Measurements from ENCODE around the gene TECPR1.

The TECPR1 gene

DNA sequence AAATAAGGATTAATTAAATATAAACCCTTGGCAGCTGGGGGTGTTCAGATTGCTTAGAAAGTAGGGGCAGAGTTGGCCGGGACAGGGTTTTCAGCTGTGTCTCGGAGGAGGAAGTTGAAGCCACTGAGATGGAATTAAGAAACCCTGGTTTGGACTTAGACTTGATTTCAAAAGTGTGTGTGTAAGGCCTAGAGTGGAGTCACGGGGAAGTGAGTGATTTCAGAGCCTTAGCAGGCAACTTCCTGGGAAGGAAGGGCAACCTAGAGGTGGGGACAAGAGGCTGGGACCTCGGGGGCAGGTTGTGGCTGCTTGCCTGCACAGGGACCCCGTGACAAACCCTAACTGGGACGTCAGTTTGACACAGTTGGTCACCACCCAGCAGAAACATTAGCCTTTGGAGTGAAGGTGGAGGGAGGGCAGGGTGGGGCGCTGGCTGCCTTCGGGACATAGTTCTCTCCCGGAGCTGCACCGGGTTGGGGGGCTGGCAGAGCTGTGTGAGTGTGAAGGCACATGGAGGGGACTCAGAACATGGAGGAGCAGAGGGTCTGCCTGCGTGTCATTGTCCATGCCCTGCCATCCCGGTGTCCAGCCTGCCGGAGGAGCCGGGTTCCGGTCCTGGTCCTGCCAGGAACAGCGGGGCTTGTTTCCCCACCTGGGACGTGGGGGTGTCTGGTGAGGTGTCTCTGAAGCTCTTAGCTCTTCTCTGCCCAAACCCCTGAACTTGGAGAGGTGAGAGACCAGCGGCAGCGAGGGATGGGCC is 31.3 kb upstream of the TECPR1 start:
- FAIRE-seq = no peak

DNA sequence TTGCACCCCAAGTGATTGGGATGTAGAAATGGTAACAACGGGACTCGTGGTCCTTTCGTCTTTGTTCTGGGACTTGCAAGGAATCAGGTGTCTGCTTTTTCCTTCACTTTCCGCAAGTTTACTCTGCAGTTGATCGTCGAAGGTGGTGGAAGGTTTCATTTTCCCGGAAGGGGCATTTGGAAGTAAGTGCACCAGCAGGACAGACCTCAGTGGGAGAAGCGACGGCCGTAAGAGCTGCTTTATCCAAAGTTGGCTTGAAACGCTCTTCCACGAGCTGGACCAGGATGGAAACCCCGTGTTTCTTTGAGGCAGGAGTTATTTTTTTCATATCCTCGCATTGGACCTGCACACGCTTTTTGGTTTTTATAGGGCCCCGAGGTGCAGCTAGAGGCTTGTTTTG is 30.7 kb upstream of the TECPR1 start:
- FAIRE-seq = no peak

DNA sequence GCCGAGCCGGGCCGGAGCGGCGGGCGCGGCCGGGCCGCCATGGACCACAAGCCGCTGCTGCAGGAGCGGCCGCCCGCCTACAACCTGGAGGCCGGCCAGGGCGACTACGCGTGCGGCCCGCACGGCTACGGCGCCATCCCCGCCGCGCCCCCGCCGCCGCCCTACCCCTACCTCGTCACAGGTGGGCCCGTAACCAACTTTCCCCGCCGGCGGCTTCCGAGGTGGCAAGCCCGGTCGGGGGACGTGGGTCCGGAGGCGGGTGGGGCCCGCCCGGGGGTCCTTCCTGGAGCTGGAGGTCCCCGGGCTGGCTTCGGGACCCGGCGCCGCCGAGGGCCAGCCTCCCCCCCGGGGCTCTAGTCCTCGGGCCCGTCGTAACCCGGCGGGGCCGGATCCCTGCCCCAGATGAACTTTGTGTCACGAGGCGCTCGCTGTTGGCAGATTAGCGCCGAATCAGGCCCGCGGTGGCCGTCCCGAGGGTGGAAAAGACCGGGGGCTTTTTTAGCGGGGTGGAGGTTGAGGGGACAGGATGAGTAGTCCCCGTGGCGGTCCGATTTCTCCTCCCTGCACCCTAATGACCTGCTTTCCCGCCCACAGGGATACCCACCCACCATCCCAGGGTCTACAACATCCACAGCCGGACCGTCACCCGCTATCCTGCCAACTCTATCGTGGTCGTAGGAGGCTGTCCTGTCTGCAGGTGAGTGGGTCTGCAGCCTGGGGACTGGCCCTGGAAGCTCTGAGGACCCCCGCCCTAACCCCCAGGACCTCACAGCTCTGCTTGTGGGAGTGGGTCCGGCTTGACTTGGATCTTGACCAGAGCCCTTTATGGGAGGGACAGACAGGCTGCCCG is 29.9 kb upstream of the TECPR1 start:
- FAIRE-seq = no peak

DNA sequence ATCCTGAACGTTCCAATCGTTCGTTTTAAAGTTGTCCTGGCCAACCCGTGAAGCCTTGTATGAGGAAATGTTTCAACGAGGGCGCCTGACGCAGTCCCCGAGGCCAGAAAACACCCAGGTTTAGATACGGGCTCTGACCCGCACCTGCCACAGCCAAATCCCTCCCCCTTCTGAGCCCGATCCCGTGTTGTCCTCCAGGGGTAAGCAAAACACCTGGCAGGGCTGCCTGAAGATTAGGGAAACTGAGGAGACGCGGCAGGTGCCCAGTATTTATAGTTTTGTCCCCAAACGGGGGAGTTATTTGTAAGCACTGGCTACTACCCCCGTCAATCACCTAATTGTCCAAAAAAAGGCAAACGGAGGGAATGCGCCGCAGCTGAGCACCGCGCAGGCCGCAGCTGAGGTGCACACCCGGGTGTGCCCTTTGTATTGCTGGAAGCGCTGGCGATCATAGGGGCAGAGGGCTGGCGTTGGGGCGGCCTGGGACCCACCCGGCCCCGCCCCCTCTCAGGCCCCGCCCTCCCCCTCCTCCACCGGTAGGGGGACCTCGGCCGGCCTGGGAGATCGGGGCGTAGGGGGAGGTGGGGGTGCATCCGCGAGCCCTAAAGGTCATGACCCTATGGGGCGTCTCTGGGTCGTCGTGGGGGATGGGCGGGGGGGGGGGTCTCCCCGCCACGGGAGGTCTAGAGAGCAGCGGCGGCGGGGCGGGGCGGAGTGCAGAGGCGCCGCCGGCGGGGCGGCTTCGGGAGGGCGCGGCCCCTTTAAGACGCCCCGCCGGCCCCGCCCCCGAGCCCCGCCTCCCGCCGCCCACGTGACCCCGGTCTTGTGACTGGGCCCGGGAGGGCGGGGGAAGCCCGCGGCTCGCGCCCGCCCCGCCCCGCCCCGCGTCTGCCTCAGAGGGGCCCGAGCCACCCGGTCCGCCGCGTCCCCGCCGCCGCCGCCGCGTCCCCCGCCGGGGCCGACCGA is 29.0 kb upstream of the TECPR1 start, which contains the start of gene BRI3:
Gene BRI3, plus strand, starts transcription at position 896 of the 966 bp plus-strand sequence. CDS start 110 bp downstream, outside the sequence.
- no peak for FAIRE-seq

- no peak for FAIRE-seq
Observed at GRCh38 chr7:98280296-98280695, 28.3 kb upstream of the TECPR1 start.

DNA sequence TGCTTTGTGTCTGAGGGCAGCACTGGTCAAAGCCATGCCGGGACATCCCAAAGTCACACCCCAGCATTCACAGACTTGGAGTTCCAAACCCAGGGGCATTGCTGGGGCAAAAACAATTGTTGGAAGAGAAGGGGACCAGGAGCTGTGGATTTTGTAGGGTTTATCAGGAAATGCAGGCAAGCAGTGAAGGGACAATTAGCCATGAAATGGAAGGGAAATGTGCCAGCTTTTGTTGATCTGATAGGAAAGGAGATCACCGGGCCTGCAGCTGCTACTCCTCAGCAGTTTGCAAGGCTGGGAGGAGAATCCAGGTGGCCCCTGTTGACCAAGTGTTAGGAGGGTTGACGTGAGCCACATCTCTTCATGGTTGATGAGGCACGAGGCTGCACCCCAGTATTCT is 26.9 kb upstream of the TECPR1 start:
- no peak for FAIRE-seq

GRCh38 chr7:98278408-98278807 is 26.4 kb upstream of the TECPR1 start:
- FAIRE-seq = no peak

DNA sequence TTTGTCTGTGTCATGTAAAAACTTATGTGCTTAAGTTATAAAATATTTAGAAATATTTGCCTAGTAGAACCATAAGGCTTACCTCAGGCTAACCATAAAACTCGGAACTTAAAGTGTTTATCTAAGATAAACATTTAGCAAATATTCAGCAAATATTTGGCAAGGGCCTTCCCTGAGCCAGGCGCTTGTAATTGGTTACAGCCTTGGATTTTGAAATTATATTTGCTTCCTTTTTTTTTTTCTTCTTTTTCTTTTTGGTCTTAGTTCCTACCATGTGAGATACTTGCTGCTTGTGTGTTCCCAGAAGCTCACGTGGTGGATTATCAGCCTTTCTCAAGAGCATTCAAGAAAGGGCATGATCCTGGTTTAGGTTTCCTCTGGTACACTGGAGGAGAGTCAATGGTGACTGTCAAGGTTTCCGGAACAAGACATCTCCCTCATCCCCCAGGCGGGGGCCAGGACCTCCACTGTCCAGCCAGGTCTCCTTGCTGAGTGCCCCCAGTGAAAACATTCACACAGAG is 24.3 kb upstream of the TECPR1 start:
- FAIRE-seq = no peak

- no peak for FAIRE-seq
Observed at GRCh38 chr7:98267303-98267702, 15.3 kb upstream of the TECPR1 start.

GRCh38 chr7:98266840-98267239 is 14.8 kb upstream of the TECPR1 start:
- no peak for FAIRE-seq

DNA sequence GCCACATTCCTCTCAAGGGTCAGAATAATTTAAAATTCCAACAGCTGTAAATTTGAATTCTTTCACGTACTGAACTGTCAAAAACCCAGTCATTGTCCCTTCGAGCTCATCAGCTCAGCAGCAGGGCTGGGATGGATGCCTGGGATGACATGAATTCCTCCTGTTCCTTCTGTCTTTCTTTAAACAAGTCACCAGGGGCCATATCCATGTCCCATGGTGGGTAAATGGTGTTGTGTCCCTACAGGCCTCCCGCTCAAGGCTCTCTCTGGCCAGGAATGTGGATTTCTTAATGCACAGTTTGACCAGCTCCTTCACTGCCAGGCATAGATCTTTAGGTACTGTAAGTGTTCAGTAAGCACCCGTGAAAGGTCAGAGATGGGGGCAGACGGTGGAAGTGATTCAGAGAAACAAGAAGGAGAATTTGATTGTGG is 13.8 kb upstream of the TECPR1 start:
- FAIRE-seq = no peak

DNA sequence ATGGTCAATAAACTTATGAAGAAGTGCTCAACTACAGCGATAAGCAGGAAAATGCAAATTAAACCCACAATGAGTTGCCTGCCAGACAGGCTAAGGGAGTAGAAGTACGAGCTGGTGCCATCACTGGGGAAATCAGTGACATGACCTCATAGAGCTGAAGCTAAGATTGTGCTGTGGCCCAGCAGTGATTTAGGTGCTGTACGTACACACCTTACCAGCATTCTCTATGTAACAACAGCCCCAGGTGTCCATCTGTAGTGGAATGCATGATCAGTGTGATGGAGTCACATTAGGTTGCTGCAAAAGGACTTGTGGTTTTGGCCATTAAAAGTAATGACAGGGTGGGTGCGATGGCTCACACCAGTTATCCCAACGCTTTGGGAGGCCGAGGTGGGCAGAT is 5.7 kb upstream of the TECPR1 start:
- FAIRE-seq = no peak

DNA sequence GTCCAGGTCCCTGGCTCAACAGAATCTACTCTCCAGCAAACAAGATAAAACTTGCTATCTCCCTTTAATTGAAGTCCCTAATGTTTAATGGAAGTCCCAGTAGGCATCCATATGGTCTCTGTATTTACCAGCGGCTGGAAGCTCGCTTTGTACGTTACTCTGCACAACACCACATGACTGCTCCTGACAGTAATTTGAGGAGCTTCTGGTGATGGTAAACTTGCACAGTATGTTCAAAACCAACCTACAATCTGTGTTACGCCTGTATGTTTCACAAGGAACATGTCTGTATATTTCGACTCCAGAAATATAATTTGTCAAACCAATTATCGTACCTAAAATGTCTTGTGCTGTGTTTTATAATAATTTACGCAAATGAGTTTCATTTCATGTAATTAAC is 4.4 kb upstream of the TECPR1 start:
- no peak for FAIRE-seq

- FAIRE-seq = no peak
Observed at GRCh38 chr7:98254951-98255610, 3.0 kb upstream of the TECPR1 start.

- FAIRE-seq = no peak
Observed at GRCh38 chr7:98254516-98254915, 2.5 kb upstream of the TECPR1 start.

DNA sequence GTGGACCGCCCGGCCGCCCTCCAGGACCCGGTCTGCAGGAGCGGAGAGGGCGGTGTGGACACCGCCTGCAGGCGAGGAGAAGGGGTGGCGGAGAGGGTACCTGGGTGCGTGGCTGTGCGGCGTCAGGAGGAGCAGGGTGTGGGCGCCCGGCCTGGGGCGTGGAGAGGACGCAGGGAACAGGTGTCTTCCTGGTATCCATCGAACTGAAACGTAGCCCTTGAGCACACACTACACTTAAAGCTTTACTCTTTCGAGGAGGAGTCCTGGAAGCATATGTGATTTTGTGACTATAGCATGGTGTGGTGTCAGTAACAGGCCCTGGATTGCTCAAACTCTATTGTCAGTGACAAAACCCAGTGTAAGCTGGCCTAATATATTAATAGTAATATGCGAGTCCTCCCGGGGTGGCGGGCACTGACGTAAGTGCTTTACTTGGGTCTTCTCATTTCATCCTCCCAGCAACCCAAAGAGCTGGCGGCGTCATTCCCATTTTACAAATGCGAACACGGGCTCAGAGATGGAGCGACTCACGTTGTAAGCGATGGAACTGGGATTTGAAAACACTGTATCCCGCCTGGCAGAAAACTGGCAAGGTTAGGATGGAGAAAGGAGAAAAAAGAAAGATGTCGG is 508 bp upstream of the TECPR1 start:
- no peak for FAIRE-seq

DNA sequence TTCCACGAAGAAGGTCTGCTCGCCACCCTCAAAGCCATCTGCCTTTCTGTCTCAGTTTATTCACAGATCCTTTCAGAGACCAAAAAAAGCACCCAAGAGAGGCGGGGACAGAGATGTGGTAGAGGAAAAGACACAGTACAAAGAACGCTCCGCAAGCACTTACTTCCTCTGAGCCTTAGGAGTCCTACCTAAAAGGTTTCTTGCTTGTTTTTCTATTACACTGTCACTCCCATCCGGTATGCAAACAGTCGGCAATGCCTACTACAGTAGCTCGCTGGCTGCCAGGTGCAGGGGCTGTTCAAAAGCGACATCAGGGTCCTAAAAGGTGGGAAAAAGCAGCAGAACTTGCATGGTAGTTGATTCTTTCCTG is 816 bp downstream of the TECPR1 start:
- FAIRE-seq = no peak

DNA sequence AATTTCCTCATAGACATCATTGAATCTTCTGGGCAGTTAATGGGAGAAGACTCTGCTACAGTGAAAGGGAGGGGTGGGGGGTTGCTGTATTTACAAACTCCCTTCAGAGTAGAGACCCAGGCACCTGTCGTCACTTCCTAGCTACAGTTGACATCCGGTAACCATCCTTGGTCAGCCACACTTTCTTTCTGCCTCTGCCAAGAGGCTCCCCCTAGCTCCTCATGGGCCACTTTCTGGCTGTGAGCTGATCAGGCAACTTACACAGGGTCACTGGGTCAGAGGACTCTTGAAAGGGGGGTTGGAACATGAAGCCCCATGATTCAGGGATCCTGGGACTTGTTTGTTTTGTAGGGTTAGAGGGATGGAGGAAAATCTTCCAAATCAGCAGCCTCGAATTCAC is 1.2 kb downstream of the TECPR1 start:
- no peak for FAIRE-seq

DNA sequence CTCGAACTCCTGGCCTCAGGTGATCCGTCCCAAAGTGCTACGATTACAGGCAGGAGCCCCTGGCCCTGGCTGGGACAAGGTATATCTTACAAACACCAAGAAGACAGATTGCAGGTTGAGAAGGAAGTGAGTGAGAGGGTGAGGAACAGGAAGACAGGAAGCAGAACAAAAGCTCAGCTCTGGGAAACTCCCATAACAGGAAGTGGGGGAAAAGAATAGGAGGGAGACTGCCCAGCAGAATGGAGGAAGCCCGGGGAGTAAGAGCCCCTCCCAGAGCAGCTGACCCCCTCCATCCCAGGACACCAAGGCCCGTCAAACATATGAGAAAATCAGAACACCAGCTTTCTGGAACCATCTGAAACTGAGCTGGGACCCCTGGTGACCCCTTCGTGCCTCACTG is 2.9 kb downstream of the TECPR1 start:
- FAIRE-seq = no peak

- no peak for FAIRE-seq
Observed at GRCh38 chr7:98248156-98248555, 3.9 kb downstream of the TECPR1 start.

DNA sequence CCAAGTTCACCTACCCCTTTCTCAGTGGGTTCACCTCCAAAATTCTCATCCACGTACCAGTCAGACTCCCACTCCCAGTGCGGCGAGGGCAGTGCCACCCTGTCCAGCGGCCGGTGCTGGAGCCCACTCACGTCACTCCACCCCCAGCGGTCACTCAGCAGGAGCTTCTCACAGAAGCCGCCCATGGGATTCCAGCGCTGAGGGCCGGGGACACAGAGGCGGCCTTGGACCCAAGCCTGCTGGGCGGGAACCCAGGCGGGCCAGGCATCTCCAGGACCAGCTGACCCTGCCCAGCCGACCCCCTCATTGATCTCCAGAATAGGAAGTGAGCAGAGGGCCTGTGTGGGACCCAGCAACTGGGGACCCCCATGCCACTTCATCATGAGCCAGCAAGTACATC is 7.2 kb downstream of the TECPR1 start:
- FAIRE-seq = no peak

DNA sequence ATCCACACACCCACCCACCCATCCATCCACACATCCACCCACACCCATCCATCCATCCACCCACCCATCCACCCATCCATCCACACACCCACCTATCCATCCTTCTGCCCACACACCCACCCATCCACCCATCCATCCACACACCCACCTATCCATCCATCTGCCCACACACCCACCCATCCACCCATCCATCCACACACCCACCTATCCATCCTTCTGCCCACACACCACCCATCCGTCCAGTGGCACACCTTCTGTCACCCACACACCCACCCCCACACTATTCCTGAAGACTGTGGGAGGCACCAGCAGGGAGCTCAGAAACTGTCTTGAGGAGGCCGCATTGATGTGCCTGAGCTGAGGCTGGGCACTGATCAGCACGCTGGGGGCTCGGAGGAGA is 9.1 kb downstream of the TECPR1 start:
- no peak for FAIRE-seq
